GM12878 (cell line): ENCODE results near the gene EFNA1. TPM values are rescaled to one million over a fixed set of nuclear protein-coding genes. Genes with fewer than 3 reads are reported as not detected.

Experiments used
- ATAC-seq: fragments of 200-7000 bp; cut with Tn5 transposase; 3 replicates; pipeline ENCODE4 v1.9.1; 2020; ENCODE audit warnings: mild to moderate bottlenecking, moderate library complexity
- BruUV-seq: library from RNA; stranded (reverse); fragments of 400-500 nt; replicated peaks from 2 replicates; lab custom pipeline; 2021; lab: Mats Ljungman, UMichigan
- CTCF ChIA-PET: fragments of 300-600 bp; sonication (Branson Sonifier 250); formaldehyde crosslinking; extraction: SDS; loops from one replicate; lab custom pipeline; 2021; ENCODE audit warnings: inconsistent platforms; lab: Yijun Ruan, JAX
- POLR2A ChIA-PET: fragments of 350-600 bp; formaldehyde crosslinking; extraction: SDS; loops from one replicate; lab custom pipeline; 2021; ENCODE audit warnings: inconsistent platforms; lab: Charles Lee
- RAD21 ChIA-PET: fragments of 300-600 bp; sonication (Branson Sonifier 250); formaldehyde crosslinking; loops from one replicate; lab custom pipeline; 2023; ENCODE audit warnings: antibody characterized with exemption; ENCODE audit not compliant: unreplicated experiment; lab: Charles Lee
- SMC1A ChIA-PET: fragments of 300-600 bp; sonication (Branson Sonifier 250); formaldehyde crosslinking; loops from one replicate; lab custom pipeline; 2023; ENCODE audit not compliant: unreplicated experiment, uncharacterized antibody; lab: Charles Lee
- DNase-seq: peaks from one replicate; pipeline ENCODE4 v3.0.0-alpha.2; 2011; ENCODE audit warnings: low read depth, low spot score
- FAIRE-seq: peaks from 3 replicates; lab custom pipeline; 2011; peaks lifted over from hg19 to GRCh38; lab: Jason Lieb, UNC
- H2AFZ ChIP-seq: 2 replicates; pipeline ENCODE4 v1.6.0; 2011; ENCODE audit warnings: low read depth, low read length, control low read depth; ENCODE audit not compliant: control insufficient read depth
- H3K27ac ChIP-seq: 2 replicates; pipeline ENCODE4 v1.5.1; 2011; ENCODE audit warnings: control low read depth; ENCODE audit not compliant: control insufficient read depth, insufficient read depth
- H3K27me3 ChIP-seq, 2 experiments: replicated peaks in 1 of 2; 2 replicates each; pipeline versions ENCODE4 v1.6.0 to v1.6.1; 2011; ENCODE audit warnings: low read length in 1 of 2; ENCODE audit not compliant: control insufficient read depth in 2 of 2, insufficient read depth in 2 of 2
- H3K36me3 ChIP-seq, 2 experiments: 2 replicates each; pipeline ENCODE4 v1.5.1; 2011; ENCODE audit warnings: low read length in 1 of 2; ENCODE audit not compliant: control insufficient read depth in 2 of 2, insufficient read depth in 2 of 2
- H3K4me1 ChIP-seq: 2 replicates; pipeline ENCODE4 v1.6.1; 2011; ENCODE audit warnings: mild to moderate bottlenecking, low read length, moderate library complexity, mixed read lengths; ENCODE audit not compliant: control insufficient read depth, insufficient read depth
- H3K4me2 ChIP-seq: 2 replicates; pipeline ENCODE4 v1.6.0; 2011; ENCODE audit warnings: control low read depth; ENCODE audit not compliant: control insufficient read depth, insufficient read depth
- H3K4me3 ChIP-seq: fragments of 200-600 bp; sonication (generic); 2 replicates; pipeline ENCODE4 v1.5.1; 2016
- H3K79me2 ChIP-seq: 2 replicates; pipeline ENCODE4 v1.6.0; 2011; ENCODE audit warnings: low read length; ENCODE audit not compliant: control insufficient read depth, insufficient read depth
- H3K9ac ChIP-seq: 2 replicates; pipeline ENCODE4 v1.8.0; 2011; ENCODE audit warnings: low read length, control low read depth, mixed read lengths; ENCODE audit not compliant: control insufficient read depth, insufficient read depth
- H3K9me3 ChIP-seq: replicated peaks from 3 replicates; pipeline ENCODE4 v1.5.1; 2011; ENCODE audit warnings: mild to moderate bottlenecking, low read length; ENCODE audit not compliant: control insufficient read depth, insufficient read depth
- H4K20me1 ChIP-seq: 2 replicates; pipeline ENCODE4 v1.6.0; 2011; ENCODE audit not compliant: control insufficient read depth, insufficient read depth
- BMI1 ChIP-seq: fragments of 450-650 bp; IDR thresholded peaks from 2 replicates; pipeline ENCODE4 v1.6.1; 2016; ENCODE audit warnings: mild to moderate bottlenecking, moderate library complexity, borderline replicate concordance
- EZH2 ChIP-seq: IDR thresholded peaks from 2 replicates; pipeline ENCODE4 v1.6.1; 2012; ENCODE audit warnings: low read depth, mild to moderate bottlenecking, control low read depth, inconsistent platforms, low read length, borderline replicate concordance; ENCODE audit not compliant: control insufficient read depth
- JUNB ChIP-seq: IDR thresholded peaks from 2 replicates; pipeline ENCODE4 v1.6.1; 2016; ENCODE audit warnings: antibody characterized with exemption, mild to moderate bottlenecking
- MTA3 ChIP-seq: IDR thresholded peaks from 2 replicates; pipeline ENCODE4 v1.6.1; 2012; ENCODE audit warnings: low read length, inconsistent platforms, borderline replicate concordance
- RBBP5 ChIP-seq: fragments of 200-600 bp; sonication (generic); conservative IDR thresholded peaks from 2 replicates; pipeline ENCODE4 v1.6.1; 2016
- SIX5 ChIP-seq: IDR thresholded peaks from 2 replicates; pipeline ENCODE4 v1.6.1; 2011; ENCODE audit warnings: mild to moderate bottlenecking, low read depth, low read length, moderate library complexity; ENCODE audit not compliant: severe bottlenecking
- WGBS: methylation state at CpG from one replicate; pipeline ENCODE4 v1.1.6; 2016; ENCODE audit warnings: low lambda C conversion rate; ENCODE audit not compliant: insufficient replicate concordance, insufficient coverage; ENCODE audit errors: missing lambda C conversion rate; 5-methylcytosine and 5-hydroxymethylcytosine counted together
- in situ Hi-C: fragments of 300-500 bp; cut with MboI; formaldehyde crosslinking; loops from 9 replicates; pipeline ENCODE4 v1.14.3; 2018; ENCODE audit warnings: mixed read lengths
- intact Hi-C: fragments of 100-400 bp; cut with micrococcal nuclease; formaldehyde crosslinking; loops from one replicate; pipeline ENCODE4 v1.14.2; 2022; ENCODE audit not compliant: unreplicated experiment
- polyA plus RNA-seq, 11 experiments: library from polyadenylated mRNA; depleted of rRNA in 4 of 11; unstranded in 6 of 11; stranded (reverse) in 5 of 11; fragments of >200 nt; fragmentation: Nextera tagmentation in 4 of 11; fragmentation: Illumina TruSeq in 1 of 11; extraction: Ambion mirVana in 4 of 11; extraction: Trizol in 1 of 11; gene quantifications; 1 replicate in 1 of 11; 2 replicates in 10 of 11; pipeline versions ENCODE4 v1.2.1 to v1.2.3, GENCODE V29; 2011 to 2016; ENCODE audit warnings: inconsistent platforms in 2 of 11, missing spikeins in 2 of 11, low read depth in 1 of 11
- total RNA-seq, 4 experiments: library from RNA; depleted of rRNA in 3 of 4; stranded (reverse); fragments of >200 nt in 3 of 4; fragmentation: Illumina TruSeq in 1 of 4; extraction: Trizol in 1 of 4; gene quantifications; 2 replicates each; pipeline versions ENCODE4 v1.2.1 to v1.2.3, GENCODE V29; 2013 to 2021
- TF ChIP-seq, protein P1 (sequence below): IDR thresholded peaks from 2 replicates; pipeline ENCODE4 v1.6.1; 2011; ENCODE audit warnings: low read depth, low read length, improper control_type of control experiment, borderline replicate concordance
- TF ChIP-seq, protein P2 (sequence below): IDR thresholded peaks from 2 replicates; pipeline ENCODE4 v1.6.1; 2012; ENCODE audit warnings: low read depth, low read length, improper control_type of control experiment
- TF ChIP-seq, protein P3 (sequence below): fragments of 450-650 bp; IDR thresholded peaks from 2 replicates; pipeline ENCODE4 v1.6.1; 2018; ENCODE audit warnings: borderline replicate concordance, mild to moderate bottlenecking; ENCODE audit not compliant: partially characterized antibody

Gene EFNA1
- total and polyA plus RNA-seq, 10 of the 15 experiments (the other 5 are each of a cell fraction or from before 2014, with no cell fraction given): 0.13 to 7.5 (median 0.28) TPM; not detected in 5

DNA sequence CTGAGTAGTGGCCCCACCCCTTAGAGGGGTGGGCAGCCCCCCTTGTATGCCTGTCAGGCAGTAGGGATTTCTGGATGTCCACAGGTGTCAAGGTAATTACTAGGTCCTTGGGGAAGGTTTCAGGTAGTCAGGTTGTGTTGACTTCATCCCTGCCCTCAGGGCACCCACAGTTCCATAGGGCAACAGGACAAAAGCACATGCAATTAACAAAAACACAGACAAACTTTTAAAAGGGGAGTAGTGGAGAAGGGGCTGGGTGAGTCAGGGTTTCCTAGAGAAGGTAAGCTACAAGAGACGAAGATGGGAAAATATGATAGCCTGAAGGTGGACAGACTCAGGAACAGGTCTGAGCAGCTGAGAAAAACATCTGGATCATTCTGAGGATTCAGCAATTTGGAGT, 31.3 kb downstream of the EFNA1 start:
- ChIA-PET SMC1A (no interaction called here), POLR2A (interaction anchor here (0.6 kb wide), 1 partner anchor 181 kb away, joined by 3 read pairs; no protein-coding TSS in a partner anchor), CTCF (no interaction called here), RAD21 (no interaction called here)
- no peaks in the 10 kb centered on the region for H3K27me3 ChIP-seq
- H3K27ac ChIP-seq: no peak overlapping the region
- DNase-seq: no peak
- intact Hi-C loops (no loop called here), in situ Hi-C loops (no loop called here)
- TF ChIP-seq RBBP5: no peak
- TF ChIP-seq, protein P1, sequence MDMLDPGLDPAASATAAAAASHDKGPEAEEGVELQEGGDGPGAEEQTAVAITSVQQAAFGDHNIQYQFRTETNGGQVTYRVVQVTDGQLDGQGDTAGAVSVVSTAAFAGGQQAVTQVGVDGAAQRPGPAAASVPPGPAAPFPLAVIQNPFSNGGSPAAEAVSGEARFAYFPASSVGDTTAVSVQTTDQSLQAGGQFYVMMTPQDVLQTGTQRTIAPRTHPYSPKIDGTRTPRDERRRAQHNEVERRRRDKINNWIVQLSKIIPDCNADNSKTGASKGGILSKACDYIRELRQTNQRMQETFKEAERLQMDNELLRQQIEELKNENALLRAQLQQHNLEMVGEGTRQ: no peak
- no peak for TF ChIP-seq MTA3
- no peak for TF ChIP-seq SIX5
- TF ChIP-seq, protein P2, sequence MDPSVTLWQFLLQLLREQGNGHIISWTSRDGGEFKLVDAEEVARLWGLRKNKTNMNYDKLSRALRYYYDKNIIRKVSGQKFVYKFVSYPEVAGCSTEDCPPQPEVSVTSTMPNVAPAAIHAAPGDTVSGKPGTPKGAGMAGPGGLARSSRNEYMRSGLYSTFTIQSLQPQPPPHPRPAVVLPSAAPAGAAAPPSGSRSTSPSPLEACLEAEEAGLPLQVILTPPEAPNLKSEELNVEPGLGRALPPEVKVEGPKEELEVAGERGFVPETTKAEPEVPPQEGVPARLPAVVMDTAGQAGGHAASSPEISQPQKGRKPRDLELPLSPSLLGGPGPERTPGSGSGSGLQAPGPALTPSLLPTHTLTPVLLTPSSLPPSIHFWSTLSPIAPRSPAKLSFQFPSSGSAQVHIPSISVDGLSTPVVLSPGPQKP: no peak
- TF ChIP-seq BMI1: no peak
- TF ChIP-seq, protein P3, sequence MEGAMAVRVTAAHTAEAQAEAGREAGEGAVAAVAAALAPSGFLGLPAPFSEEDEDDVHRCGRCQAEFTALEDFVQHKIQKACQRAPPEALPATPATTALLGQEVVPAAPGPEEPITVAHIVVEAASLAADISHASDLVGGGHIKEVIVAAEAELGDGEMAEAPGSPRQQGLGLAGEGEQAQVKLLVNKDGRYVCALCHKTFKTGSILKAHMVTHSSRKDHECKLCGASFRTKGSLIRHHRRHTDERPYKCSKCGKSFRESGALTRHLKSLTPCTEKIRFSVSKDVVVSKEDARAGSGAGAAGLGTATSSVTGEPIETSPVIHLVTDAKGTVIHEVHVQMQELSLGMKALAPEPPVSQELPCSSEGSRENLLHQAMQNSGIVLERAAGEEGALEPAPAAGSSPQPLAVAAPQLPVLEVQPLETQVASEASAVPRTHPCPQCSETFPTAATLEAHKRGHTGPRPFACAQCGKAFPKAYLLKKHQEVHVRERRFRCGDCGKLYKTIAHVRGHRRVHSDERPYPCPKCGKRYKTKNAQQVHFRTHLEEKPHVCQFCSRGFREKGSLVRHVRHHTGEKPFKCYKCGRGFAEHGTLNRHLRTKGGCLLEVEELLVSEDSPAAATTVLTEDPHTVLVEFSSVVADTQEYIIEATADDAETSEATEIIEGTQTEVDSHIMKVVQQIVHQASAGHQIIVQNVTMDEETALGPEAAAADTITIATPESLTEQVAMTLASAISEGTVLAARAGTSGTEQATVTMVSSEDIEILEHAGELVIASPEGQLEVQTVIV: no peak
- no peak for TF ChIP-seq EZH2
- TF ChIP-seq JUNB: no peak
- H3K9me3 ChIP-seq: no peaks in the 10 kb centered on the region
- WGBS: 40% methylated on average over 1 of the region's 1 CpG
- FAIRE-seq: no peak
- H2AFZ ChIP-seq: no peak overlapping the region
- no peak overlapping the region for H3K9ac ChIP-seq
- H4K20me1 ChIP-seq: no peaks in the 10 kb centered on the region
- H3K4me3 ChIP-seq: no peak overlapping the region
- H3K4me2 ChIP-seq: no peak overlapping the region
- no peaks in the 10 kb centered on the region for H3K4me1 ChIP-seq
- H3K36me3 ChIP-seq: no peaks in the 10 kb centered on the region
- BruUV-seq: no TSS peak
- ATAC-seq: no peak
- no peaks in the 10 kb centered on the region for H3K79me2 ChIP-seq
